Measurements from ENCODE around the gene HECW1. TPM values are rescaled to one million over a fixed set of nuclear protein-coding genes. Genes with fewer than 3 reads are reported as not detected.
"Not testable (repeated sequence)": the region's sequence is repeated elsewhere in the genome, so short reads cannot be mapped to it uniquely, and the experiment has no call there.

The HECW1 gene
- total and polyA plus RNA-seq, 10 of the 15 experiments (the other 5 are each of a cell fraction or from before 2014, with no cell fraction given), result under 0.01 to 0.31 (median 0.04) TPM; not detected in 3

- peak overlapping the region; percentile 27; the same call in 1 of the 2 replicates for H3K27ac ChIP-seq (ENCODE audit: control insufficient read depth, insufficient read depth)
- H3K9me3 ChIP-seq (replicated peaks; ENCODE audit: control insufficient read depth, insufficient read depth, low read length), result peaks cover 11% of the 10 kb centered on the region
- no peak overlapping the region for H3K9ac ChIP-seq (ENCODE audit: control insufficient read depth, insufficient read depth, low read length)
- DNase-seq (ENCODE audit: low read depth, low spot score) (no peak), FAIRE-seq (no peak), ATAC-seq (peak; percentile 62)
- SMC1A ChIA-PET (ENCODE audit: uncharacterized antibody, unreplicated experiment), result interaction anchor here (1.1 to 4.0 kb wide), 5 partner anchors 15 to 126 kb away, joined by 3 to 38 read pairs (median 7); no protein-coding TSS in a partner anchor
- in situ Hi-C loops (cut with MboI), result no loop called here
- CTCF ChIA-PET, result interaction anchor here (0.8 to 3.1 kb wide), 4 partner anchors 14 to 406 kb away, joined by 3 to 19 read pairs (median 6); no protein-coding TSS in a partner anchor
- 10% methylated on average over 6 of the region's 6 CpGs for WGBS (ENCODE audit: insufficient coverage, insufficient replicate concordance, low lambda C conversion rate, missing lambda C conversion rate)
- no peak overlapping the region for H3K4me3 ChIP-seq
- H3K36me3 ChIP-seq (ENCODE audit: control insufficient read depth in 2 of 2, insufficient read depth in 2 of 2, low read length in 1 of 2), result no peaks in the 10 kb centered on the region
- BruUV-seq (replicated peaks), result no TSS peak
- RAD21 ChIA-PET (ENCODE audit: unreplicated experiment), result interaction anchor here (0.6 to 2.5 kb wide), 2 partner anchors 127 to 728 kb away, joined by 3 to 7 read pairs; no protein-coding TSS in a partner anchor
- H3K4me2 ChIP-seq (ENCODE audit: control insufficient read depth, insufficient read depth), result peak overlapping the region; percentile 31; the same call in 1 of the 2 replicates
- H3K4me1 ChIP-seq (ENCODE audit: control insufficient read depth, insufficient read depth, low read length), result peaks cover 13% of the 10 kb centered on the region
- no peaks in the 10 kb centered on the region for H4K20me1 ChIP-seq (ENCODE audit: control insufficient read depth, insufficient read depth)
- no peaks in the 10 kb centered on the region for H3K79me2 ChIP-seq (ENCODE audit: control insufficient read depth, insufficient read depth, low read length)
- intact Hi-C loops (cut with micrococcal nuclease; ENCODE audit: unreplicated experiment), result loop anchor here (5.0 to 10.0 kb wide), 3 partner anchors 130 to 765 kb away; no protein-coding TSS in a partner anchor
- peak overlapping the region; percentile 20 for H2AFZ ChIP-seq (ENCODE audit: control insufficient read depth, low read depth, low read length)
- no peak for TF ChIP-seq TCF3 (IDR thresholded peaks at IDR 0.05; ENCODE audit: borderline replicate concordance, insufficient read depth, low read depth, low read length)
- no peak for TF ChIP-seq IRF4 (IDR thresholded peaks at IDR 0.05; ENCODE audit: low read depth, low read length)
- TF ChIP-seq MYB (IDR thresholded peaks at IDR 0.05; ENCODE audit: borderline replicate concordance, low read depth, low read length), result no peak
- TF ChIP-seq EED (IDR thresholded peaks at IDR 0.05; ENCODE audit: low read depth), result 0 out of 2 replicates have a peak, but pooled peaks have one; percentile 23
- POLR2A ChIA-PET, result no interaction called here
- H3K27me3 ChIP-seq (replicated peaks in 1 of 2; ENCODE audit: control insufficient read depth in 2 of 2, insufficient read depth in 2 of 2, low read length in 1 of 2), result no peaks in the 10 kb centered on the region
Observed at GRCh38 chr7:43072530-43072929, 39.9 kb upstream of the HECW1 start.

- H3K27me3 ChIP-seq (replicated peaks in 1 of 2; ENCODE audit: control insufficient read depth in 2 of 2, insufficient read depth in 2 of 2, low read length in 1 of 2); ATAC-seq; H4K20me1 ChIP-seq (ENCODE audit: control insufficient read depth, insufficient read depth); in situ Hi-C loops (cut with MboI); POLR2A ChIA-PET; H3K9ac ChIP-seq (ENCODE audit: control insufficient read depth, insufficient read depth, low read length); FAIRE-seq; H3K4me2 ChIP-seq (ENCODE audit: control insufficient read depth, insufficient read depth); H3K79me2 ChIP-seq (ENCODE audit: control insufficient read depth, insufficient read depth, low read length); DNase-seq (ENCODE audit: low read depth, low spot score); H3K36me3 ChIP-seq (ENCODE audit: control insufficient read depth in 2 of 2, insufficient read depth in 2 of 2, low read length in 1 of 2); H2AFZ ChIP-seq (ENCODE audit: control insufficient read depth, low read depth, low read length); BruUV-seq (replicated peaks); H3K27ac ChIP-seq (ENCODE audit: control insufficient read depth, insufficient read depth); H3K4me3 ChIP-seq: not testable (repeated sequence)
- H3K4me1 ChIP-seq (ENCODE audit: control insufficient read depth, insufficient read depth, low read length), result peaks cover 13% of the 10 kb centered on the region
- peaks cover 11% of the 10 kb centered on the region for H3K9me3 ChIP-seq (replicated peaks; ENCODE audit: control insufficient read depth, insufficient read depth, low read length)
- CTCF ChIA-PET, result interaction anchor here (0.8 kb wide), 1 partner anchor 15 kb away, joined by 3 read pairs; no protein-coding TSS in a partner anchor
- SMC1A ChIA-PET (ENCODE audit: uncharacterized antibody, unreplicated experiment), result interaction anchor here (1.6 to 4.0 kb wide), 4 partner anchors 16 to 129 kb away, joined by 7 to 38 read pairs (median 17); no protein-coding TSS in a partner anchor
- WGBS (ENCODE audit: insufficient coverage, insufficient replicate concordance, low lambda C conversion rate, missing lambda C conversion rate), result 95% methylated on average over 4 of the region's 4 CpGs
- RAD21 ChIA-PET (ENCODE audit: unreplicated experiment), result interaction anchor here (2.5 kb wide), 1 partner anchor 128 kb away, joined by 7 read pairs; no protein-coding TSS in a partner anchor
- intact Hi-C loops (cut with micrococcal nuclease; ENCODE audit: unreplicated experiment), result loop anchor here (5.0 to 10.0 kb wide), 3 partner anchors 132 to 763 kb away; no protein-coding TSS in a partner anchor
Observed at GRCh38 chr7:43073811-43074210, 38.6 kb upstream of the HECW1 start.

Measured in GM12878 (cell line).